OCI-LY7 (cell line): Measurements from ENCODE around the gene TLL2. TPM values are rescaled to one million over a fixed set of nuclear protein-coding genes. Genes with fewer than 3 reads are reported as not detected.

Source experiments
- BruUV-seq: library from RNA; stranded (reverse); fragments of 400-500 nt; replicated peaks from 2 replicates; lab custom pipeline; 2021; lab: Mats Ljungman, UMichigan
- CTCF ChIA-PET: fragments of 300-600 bp; sonication (Branson Sonifier 250); formaldehyde crosslinking; loops from one replicate; lab custom pipeline; 2022; ENCODE audit warnings: antibody characterized with exemption; ENCODE audit not compliant: unreplicated experiment; lab: Charles Lee
- POLR2A ChIA-PET: fragments of 300-600 bp; sonication (Branson Sonifier 250); formaldehyde crosslinking; loops from one replicate; lab custom pipeline; 2022; ENCODE audit warnings: antibody characterized with exemption; lab: Charles Lee
- DNase-seq: peaks from one replicate; pipeline ENCODE4 v3.0.0-alpha.2; 2015; ENCODE audit warnings: low spot score
- H2AFZ ChIP-seq: fragments of 200-600 bp; sonication (generic), shearing (Covaris generic); 2 replicates; pipeline ENCODE4 v1.6.1; 2014; ENCODE audit warnings: mild to moderate bottlenecking, antibody characterized with exemption, low read length, moderate library complexity
- H3K27ac ChIP-seq: fragments of 200-600 bp; sonication (generic); 2 replicates; pipeline ENCODE4 v1.5.1; 2014; ENCODE audit warnings: mixed run types, low read depth, mild to moderate bottlenecking, moderate library complexity, low read length, inconsistent platforms; ENCODE audit not compliant: poor library complexity, severe bottlenecking
- H3K36me3 ChIP-seq: fragments of 200-600 bp; sonication (generic); 2 replicates; pipeline ENCODE4 v1.6.1; 2014; ENCODE audit warnings: mild to moderate bottlenecking, antibody characterized with exemption, low read length, moderate library complexity, mixed read lengths; ENCODE audit not compliant: insufficient read depth
- H3K4me1 ChIP-seq: fragments of 200-600 bp; sonication (generic); 2 replicates; pipeline ENCODE4 v1.5.1; 2014; ENCODE audit warnings: mild to moderate bottlenecking, low read length; ENCODE audit not compliant: insufficient read depth, poor library complexity, severe bottlenecking
- H3K4me2 ChIP-seq: fragments of 200-600 bp; sonication (generic); 2 replicates; pipeline ENCODE4 v1.6.1; 2014; ENCODE audit warnings: mild to moderate bottlenecking, low read length
- H3K4me3 ChIP-seq: fragments of 200-600 bp; sonication (generic); 2 replicates; pipeline ENCODE4 v1.5.1; 2014; ENCODE audit warnings: mild to moderate bottlenecking, low read depth, low read length; ENCODE audit not compliant: poor library complexity, severe bottlenecking
- H3K79me2 ChIP-seq: fragments of 200-600 bp; sonication (generic); 2 replicates; pipeline ENCODE4 v1.6.1; 2016; ENCODE audit warnings: low read depth, mild to moderate bottlenecking, low read length, moderate library complexity, mixed read lengths; ENCODE audit not compliant: insufficient read depth
- H3K9me2 ChIP-seq: fragments of 200-600 bp; sonication (generic); 2 replicates; pipeline ENCODE4 v1.6.1; 2016; ENCODE audit warnings: mild to moderate bottlenecking, low read length, mixed read lengths; ENCODE audit not compliant: insufficient read depth
- H3K9me3 ChIP-seq: fragments of 200-600 bp; sonication (generic); 2 replicates; pipeline ENCODE4 v1.6.1; 2014; ENCODE audit warnings: mild to moderate bottlenecking, mixed run types, low read length, mixed read lengths
- H4K20me1 ChIP-seq: fragments of 200-600 bp; sonication (generic); 2 replicates; pipeline ENCODE4 v1.6.1; 2014; ENCODE audit warnings: mild to moderate bottlenecking, antibody characterized with exemption, low read length, moderate library complexity, mixed read lengths; ENCODE audit not compliant: insufficient read depth
- CTCF ChIP-seq: fragments of 200-600 bp; sonication (generic); conservative IDR thresholded peaks from 2 replicates; pipeline ENCODE4 v1.5.1; 2014; ENCODE audit warnings: mild to moderate bottlenecking, antibody characterized with exemption, low read length, moderate library complexity, mixed read lengths
- EZH2phosphoT487 ChIP-seq: fragments of 200-600 bp; sonication (generic); IDR thresholded peaks from 2 replicates; pipeline ENCODE4 v1.6.1; 2018; ENCODE audit warnings: low read depth, borderline replicate concordance, mild to moderate bottlenecking, mixed run types, antibody characterized with exemption, low read length, moderate library complexity, mixed read lengths
- intact Hi-C: fragments of 100-400 bp; cut with micrococcal nuclease; formaldehyde crosslinking; loops from one replicate; pipeline ENCODE4 v1.10.0; 2022; ENCODE audit not compliant: unreplicated experiment
- total RNA-seq, 2 experiments: library from RNA; depleted of rRNA in 1 of 2; stranded (reverse); fragments of >200 nt in 1 of 2; shearing (Covaris generic) in 1 of 2; gene quantifications; 2 replicates each; pipeline ENCODE4 v1.2.3, GENCODE V29; 2014 to 2022

TLL2 gene
- total RNA-seq, 2 experiments from 2014 or later = 0.97 to 1.1 TPM

DNA sequence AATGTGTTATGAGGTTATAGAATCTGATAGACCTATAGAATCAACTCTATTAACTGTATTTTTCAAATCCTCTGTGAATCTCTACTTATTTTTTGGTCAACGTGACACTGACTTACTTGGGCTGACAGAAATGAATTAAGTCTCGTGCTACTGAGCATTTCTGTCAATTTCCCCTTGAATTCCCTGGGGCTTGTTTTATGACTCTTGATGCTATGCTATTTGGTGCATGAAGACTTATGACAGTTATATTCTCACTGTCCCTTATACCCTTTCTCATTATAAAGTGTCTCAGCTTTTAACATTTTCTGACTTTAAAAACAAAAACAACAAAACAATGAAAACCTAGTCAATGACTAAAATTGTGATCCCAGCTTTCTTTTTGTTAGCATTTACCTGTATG lies 86.4 kb downstream of the TLL2 start:
- no peaks in the 10 kb centered on the region for H3K9me2 ChIP-seq
- H3K4me3 ChIP-seq = no peak overlapping the region
- POLR2A ChIA-PET = interaction anchor here (0.8 to 1.6 kb wide), 3 partner anchors 10 to 181 kb away, joined by 3 to 4 read pairs (median 4); no protein-coding TSS in a partner anchor
- H4K20me1 ChIP-seq = no peaks in the 10 kb centered on the region
- H3K4me2 ChIP-seq = no peak overlapping the region
- H2AFZ ChIP-seq = no peak overlapping the region
- no peak overlapping the region for H3K27ac ChIP-seq
- H3K9me3 ChIP-seq = no peaks in the 10 kb centered on the region
- H3K4me1 ChIP-seq = no peaks in the 10 kb centered on the region
- CTCF ChIA-PET = no interaction called here
- no peak for DNase-seq
- H3K79me2 ChIP-seq = no peaks in the 10 kb centered on the region
- no peaks in the 10 kb centered on the region for H3K36me3 ChIP-seq
- no TSS peak for BruUV-seq
- intact Hi-C loops = no loop called here
- TF ChIP-seq EZH2phosphoT487 (no peak), CTCF (no peak)

GRCh38 chr10:96422525-96422924 lies 91.2 kb downstream of the TLL2 start:
- Histone ChIP-seq H3K9me2 (no peaks in the 10 kb centered on the region), H3K79me2 (no peaks in the 10 kb centered on the region), H3K4me2 (no peak overlapping the region), H3K4me1 (no peaks in the 10 kb centered on the region), H3K36me3 (no peaks in the 10 kb centered on the region), H3K9me3 (no peaks in the 10 kb centered on the region), H3K4me3 (no peak overlapping the region), H2AFZ (no peak overlapping the region), H3K27ac (no peak overlapping the region), H4K20me1 (no peaks in the 10 kb centered on the region)
- intact Hi-C loops = no loop called here
- DNase-seq = no peak
- POLR2A ChIA-PET = interaction anchor here (0.7 kb wide), 1 partner anchor 396 kb away, joined by 3 read pairs; no protein-coding TSS in a partner anchor
- TF ChIP-seq EZH2phosphoT487 (no peak), CTCF (no peak)
- CTCF ChIA-PET = no interaction called here
- no TSS peak for BruUV-seq

DNA sequence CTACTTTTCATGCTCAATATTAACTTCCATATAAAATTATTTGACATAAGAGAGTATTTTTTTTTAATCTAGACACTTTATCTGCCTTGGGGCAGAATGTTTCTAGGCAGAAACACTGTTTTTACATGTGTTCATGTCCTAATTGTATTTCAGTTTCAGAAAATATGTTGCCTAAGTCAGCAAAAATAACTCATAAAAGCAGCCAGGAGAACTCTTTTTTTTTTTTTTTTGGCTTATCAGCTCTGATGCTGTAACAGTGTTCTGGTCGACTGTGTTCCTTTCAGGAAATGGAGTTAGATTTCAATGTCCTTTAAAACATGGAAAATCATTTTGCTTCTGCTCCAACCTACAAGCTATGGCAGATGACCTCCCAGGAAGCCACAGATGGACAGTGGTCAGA lies 91.7 kb downstream of the TLL2 start:
- CTCF ChIA-PET = no interaction called here
- DNase-seq = no peak
- H4K20me1 ChIP-seq = no peaks in the 10 kb centered on the region
- no peak overlapping the region for H3K4me3 ChIP-seq
- intact Hi-C loops = no loop called here
- no peak overlapping the region for H3K27ac ChIP-seq
- H3K4me2 ChIP-seq = no peak overlapping the region
- no peaks in the 10 kb centered on the region for H3K36me3 ChIP-seq
- no peaks in the 10 kb centered on the region for H3K9me3 ChIP-seq
- POLR2A ChIA-PET = interaction anchor here (0.7 kb wide), 2 partner anchors 395 to 1478 kb away, joined by 3 to 4 read pairs; no protein-coding TSS in a partner anchor
- no peaks in the 10 kb centered on the region for H3K4me1 ChIP-seq
- no peak overlapping the region for H2AFZ ChIP-seq
- TF ChIP-seq EZH2phosphoT487 (no peak), CTCF (no peak)
- H3K9me2 ChIP-seq = no peaks in the 10 kb centered on the region
- no peaks in the 10 kb centered on the region for H3K79me2 ChIP-seq
- no TSS peak for BruUV-seq
